Kidney (tissue), 14 donors: ENCODE results near the gene GABBR2. TPM values are rescaled to one million over a fixed set of nuclear protein-coding genes. Genes with fewer than 3 reads are reported as not detected.

Experiments
- DNase-seq, 5 donors: peaks; one replicate each; pipeline ENCODE4 v3.0.0-alpha.2; 2013 to 2020
- FAIRE-seq: peaks from 2 replicates; lab custom pipeline; 2012; peaks lifted over from hg19 to GRCh38; lab: Jason Lieb, UNC
- H3K27ac ChIP-seq, 2 donors: one replicate each; pipeline ENCODE4 v1.7.0; 2013; ENCODE audit warnings: low read depth in 2 of 2, low read length in 2 of 2, inconsistent platforms in 1 of 2
- H3K27me3 ChIP-seq: one replicate; pipeline ENCODE4 v1.7.1; 2013; ENCODE audit warnings: low read length, inconsistent platforms; ENCODE audit not compliant: control insufficient read depth, insufficient read depth
- H3K36me3 ChIP-seq, 3 donors: one replicate each; pipeline versions ENCODE4 v1.7.0 to v1.7.1; 2013; ENCODE audit warnings: low read length in 3 of 3, control low read depth in 1 of 3, inconsistent platforms in 1 of 3; ENCODE audit not compliant: insufficient read depth in 3 of 3, control insufficient read depth in 2 of 3
- H3K4me1 ChIP-seq, 3 donors: one replicate each; pipeline versions ENCODE4 v1.7.0 to v1.7.1; 2013; ENCODE audit warnings: low read length in 3 of 3, inconsistent platforms in 1 of 3, low read depth in 1 of 3; ENCODE audit not compliant: control insufficient read depth in 2 of 3, insufficient read depth in 2 of 3
- H3K4me3 ChIP-seq, 3 donors: one replicate each; pipeline versions ENCODE4 v1.7.0 to v1.8.1; 2013; ENCODE audit warnings: low read length in 3 of 3, control low read depth in 1 of 3, inconsistent platforms in 1 of 3
- H3K9ac ChIP-seq, 3 donors: one replicate each; pipeline versions ENCODE4 v1.7.0 to v1.7.1; 2013; ENCODE audit warnings: low read length in 3 of 3, control low read depth in 1 of 3, inconsistent platforms in 1 of 3
- H3K9me3 ChIP-seq, 3 donors: one replicate each; pipeline versions ENCODE4 v1.7.0 to v1.7.1; 2013; ENCODE audit warnings: low read length in 3 of 3, control low read depth in 1 of 3, inconsistent platforms in 1 of 3; ENCODE audit not compliant: control insufficient read depth in 2 of 3, insufficient read depth in 1 of 3
- intact Hi-C: fragments of 100-400 bp; cut with DNase I; formaldehyde crosslinking; loops from one replicate; pipeline ENCODE4 v1.11.1; 2022
- polyA plus RNA-seq: library from polyadenylated mRNA; stranded (reverse); fragments of 350-450 nt; fragmentation: Illumina TruSeq; extraction: RNeasy Lipid Tissue Mini Kit (QIAGEN cat#74804); gene quantifications from one replicate; pipeline ENCODE4 v1.2.3, GENCODE V29; 2014; ENCODE audit warnings: low read depth, low replicate concordance; ENCODE audit not compliant: insufficient read depth
- total RNA-seq: library from RNA; stranded (reverse); fragmentation: NEBNext Ultra II Directional; extraction: Animal tissue kit (Norgen Biotek cat#: 25700); gene quantifications from one replicate; pipeline ENCODE4 v1.2.1, GENCODE V29; 2021
- TF ChIP-seq, protein P1 (sequence below): IDR thresholded peaks from 3 replicates; pipeline ENCODE4 v1.5.1; 2012; ENCODE audit warnings: mild to moderate bottlenecking, moderate library complexity, borderline replicate concordance; ENCODE audit not compliant: insufficient read depth; ENCODE audit errors: extremely low read depth
- donor health status: control.
- donor health status: control.
- donor health status: control.
- donor health status: control.
- donor health status: control.
- donor health status: DM: yes; HTN: yes; CAD: no.
- donor health status: Normal renal cell carcinoma (clear cell type).

GABBR2 gene
- total and polyA plus RNA-seq, 2 donors from 2014 or later: 0.06 TPM; not detected in 1

GRCh38 chr9:98506422-98507054 lies 202.2 kb downstream of the GABBR2 start:
- FAIRE-seq: no peak
- H3K27me3 ChIP-seq: no peaks in the 10 kb centered on the region
- TF ChIP-seq, protein P1, sequence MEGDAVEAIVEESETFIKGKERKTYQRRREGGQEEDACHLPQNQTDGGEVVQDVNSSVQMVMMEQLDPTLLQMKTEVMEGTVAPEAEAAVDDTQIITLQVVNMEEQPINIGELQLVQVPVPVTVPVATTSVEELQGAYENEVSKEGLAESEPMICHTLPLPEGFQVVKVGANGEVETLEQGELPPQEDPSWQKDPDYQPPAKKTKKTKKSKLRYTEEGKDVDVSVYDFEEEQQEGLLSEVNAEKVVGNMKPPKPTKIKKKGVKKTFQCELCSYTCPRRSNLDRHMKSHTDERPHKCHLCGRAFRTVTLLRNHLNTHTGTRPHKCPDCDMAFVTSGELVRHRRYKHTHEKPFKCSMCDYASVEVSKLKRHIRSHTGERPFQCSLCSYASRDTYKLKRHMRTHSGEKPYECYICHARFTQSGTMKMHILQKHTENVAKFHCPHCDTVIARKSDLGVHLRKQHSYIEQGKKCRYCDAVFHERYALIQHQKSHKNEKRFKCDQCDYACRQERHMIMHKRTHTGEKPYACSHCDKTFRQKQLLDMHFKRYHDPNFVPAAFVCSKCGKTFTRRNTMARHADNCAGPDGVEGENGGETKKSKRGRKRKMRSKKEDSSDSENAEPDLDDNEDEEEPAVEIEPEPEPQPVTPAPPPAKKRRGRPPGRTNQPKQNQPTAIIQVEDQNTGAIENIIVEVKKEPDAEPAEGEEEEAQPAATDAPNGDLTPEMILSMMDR: no peak

GRCh38 chr9:98504298-98505282 lies 204.1 kb downstream of the GABBR2 start:
- Histone ChIP-seq H3K4me1 (no peaks in the 10 kb centered on the region), H3K4me3 (no peak overlapping the region), H3K27ac (no peak overlapping the region), H3K36me3 (no peaks in the 10 kb centered on the region), H3K9me3 (no peaks in the 10 kb centered on the region), H3K27me3 (no peaks in the 10 kb centered on the region), H3K9ac (no peak overlapping the region)
- DNase-seq (peak in 1 of 5 donors; percentile 2), FAIRE-seq (no peak)
- intact Hi-C loops: no loop called here
- TF ChIP-seq, protein P1: no peak

More at GRCh38 chr9:98506422-98507054, 202.2 kb downstream of the GABBR2 start:
- Histone ChIP-seq H3K4me1 (no peaks in the 10 kb centered on the region), H3K36me3 (no peaks in the 10 kb centered on the region), H3K9ac (no peak overlapping the region), H3K27ac (no peak overlapping the region), H3K9me3 (no peaks in the 10 kb centered on the region), H3K4me3 (no peak overlapping the region)
- no peak for DNase-seq
- intact Hi-C loops: no loop called here

- Histone ChIP-seq H3K27me3 (no peaks in the 10 kb centered on the region), H3K4me3 (no peak overlapping the region), H3K4me1 (no peaks in the 10 kb centered on the region), H3K27ac (no peak overlapping the region), H3K9ac (no peak overlapping the region), H3K9me3 (no peaks in the 10 kb centered on the region), H3K36me3 (no peaks in the 10 kb centered on the region)
- FAIRE-seq (no peak), DNase-seq (no peak)
- intact Hi-C loops: no loop called here
- TF ChIP-seq, protein P1: no peak
Measured at GRCh38 chr9:98503867-98504266, 204.9 kb downstream of the GABBR2 start.
